HL-60 (cell line): ENCODE data around the gene CRLF1.
A peak's percentile ranks its signal among the peaks of the same experiment; 100 is the strongest.

Experiments used
- GABPA ChIP-seq: IDR thresholded peaks from 2 replicates; pipeline ENCODE4 v1.6.1; 2012; ENCODE audit warnings: low read depth
- POLR2AphosphoS5 ChIP-seq: IDR thresholded peaks from 2 replicates; pipeline ENCODE4 v1.6.1; 2012; ENCODE audit warnings: low read depth
- TF ChIP-seq, protein P1 (sequence below): IDR thresholded peaks from one replicate; pipeline ENCODE4 v1.5.1; 2011; ENCODE audit warnings: low read length, control low read depth, inconsistent platforms; ENCODE audit not compliant: insufficient read depth
- TF ChIP-seq, protein P2 (sequence below): IDR thresholded peaks from 2 replicates; pipeline ENCODE4 v1.6.1; 2012; ENCODE audit warnings: low read depth; ENCODE audit not compliant: insufficient replicate concordance

DNA sequence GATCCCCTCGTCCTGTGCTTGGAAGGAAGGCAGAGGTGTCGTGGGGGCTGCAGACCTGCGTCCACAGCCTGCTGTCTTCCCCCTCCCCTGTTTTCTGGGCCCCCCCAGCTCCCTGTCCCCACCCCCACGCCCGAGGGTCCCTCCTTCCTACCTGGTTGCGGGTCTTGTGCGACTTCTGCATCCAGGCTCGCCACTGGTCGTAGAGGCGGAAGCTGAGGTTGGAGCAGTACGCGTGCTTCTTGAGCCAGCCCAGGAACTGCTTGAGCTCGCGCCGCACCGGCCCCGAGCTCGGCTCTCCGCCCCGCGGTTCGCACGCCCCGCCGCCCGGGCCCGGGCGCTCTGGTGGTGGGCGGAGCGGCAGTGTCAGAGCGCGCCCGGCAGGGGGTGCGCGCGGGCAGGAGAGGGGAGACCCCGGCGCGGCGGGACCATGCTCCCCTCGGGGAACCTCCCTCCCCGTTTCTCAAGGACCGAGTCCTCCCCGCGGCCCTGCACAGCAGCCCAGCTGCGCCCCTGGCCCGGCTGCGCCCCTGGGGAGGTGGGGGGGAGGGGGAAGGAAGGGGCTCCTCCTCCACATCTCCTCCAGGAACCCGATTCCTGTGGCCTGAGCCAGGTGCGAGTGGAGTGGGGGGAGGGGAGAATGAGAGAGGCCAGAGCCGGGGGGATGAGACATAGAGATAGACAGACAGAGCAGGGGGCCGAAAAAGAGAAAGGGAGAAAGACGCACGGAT is 12.3 kb downstream of the CRLF1 start:
- TF ChIP-seq, protein P1, sequence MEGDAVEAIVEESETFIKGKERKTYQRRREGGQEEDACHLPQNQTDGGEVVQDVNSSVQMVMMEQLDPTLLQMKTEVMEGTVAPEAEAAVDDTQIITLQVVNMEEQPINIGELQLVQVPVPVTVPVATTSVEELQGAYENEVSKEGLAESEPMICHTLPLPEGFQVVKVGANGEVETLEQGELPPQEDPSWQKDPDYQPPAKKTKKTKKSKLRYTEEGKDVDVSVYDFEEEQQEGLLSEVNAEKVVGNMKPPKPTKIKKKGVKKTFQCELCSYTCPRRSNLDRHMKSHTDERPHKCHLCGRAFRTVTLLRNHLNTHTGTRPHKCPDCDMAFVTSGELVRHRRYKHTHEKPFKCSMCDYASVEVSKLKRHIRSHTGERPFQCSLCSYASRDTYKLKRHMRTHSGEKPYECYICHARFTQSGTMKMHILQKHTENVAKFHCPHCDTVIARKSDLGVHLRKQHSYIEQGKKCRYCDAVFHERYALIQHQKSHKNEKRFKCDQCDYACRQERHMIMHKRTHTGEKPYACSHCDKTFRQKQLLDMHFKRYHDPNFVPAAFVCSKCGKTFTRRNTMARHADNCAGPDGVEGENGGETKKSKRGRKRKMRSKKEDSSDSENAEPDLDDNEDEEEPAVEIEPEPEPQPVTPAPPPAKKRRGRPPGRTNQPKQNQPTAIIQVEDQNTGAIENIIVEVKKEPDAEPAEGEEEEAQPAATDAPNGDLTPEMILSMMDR: peak; percentile 20
- TF ChIP-seq POLR2AphosphoS5 (peak; percentile 11), GABPA (no peak)
- TF ChIP-seq, protein P2, sequence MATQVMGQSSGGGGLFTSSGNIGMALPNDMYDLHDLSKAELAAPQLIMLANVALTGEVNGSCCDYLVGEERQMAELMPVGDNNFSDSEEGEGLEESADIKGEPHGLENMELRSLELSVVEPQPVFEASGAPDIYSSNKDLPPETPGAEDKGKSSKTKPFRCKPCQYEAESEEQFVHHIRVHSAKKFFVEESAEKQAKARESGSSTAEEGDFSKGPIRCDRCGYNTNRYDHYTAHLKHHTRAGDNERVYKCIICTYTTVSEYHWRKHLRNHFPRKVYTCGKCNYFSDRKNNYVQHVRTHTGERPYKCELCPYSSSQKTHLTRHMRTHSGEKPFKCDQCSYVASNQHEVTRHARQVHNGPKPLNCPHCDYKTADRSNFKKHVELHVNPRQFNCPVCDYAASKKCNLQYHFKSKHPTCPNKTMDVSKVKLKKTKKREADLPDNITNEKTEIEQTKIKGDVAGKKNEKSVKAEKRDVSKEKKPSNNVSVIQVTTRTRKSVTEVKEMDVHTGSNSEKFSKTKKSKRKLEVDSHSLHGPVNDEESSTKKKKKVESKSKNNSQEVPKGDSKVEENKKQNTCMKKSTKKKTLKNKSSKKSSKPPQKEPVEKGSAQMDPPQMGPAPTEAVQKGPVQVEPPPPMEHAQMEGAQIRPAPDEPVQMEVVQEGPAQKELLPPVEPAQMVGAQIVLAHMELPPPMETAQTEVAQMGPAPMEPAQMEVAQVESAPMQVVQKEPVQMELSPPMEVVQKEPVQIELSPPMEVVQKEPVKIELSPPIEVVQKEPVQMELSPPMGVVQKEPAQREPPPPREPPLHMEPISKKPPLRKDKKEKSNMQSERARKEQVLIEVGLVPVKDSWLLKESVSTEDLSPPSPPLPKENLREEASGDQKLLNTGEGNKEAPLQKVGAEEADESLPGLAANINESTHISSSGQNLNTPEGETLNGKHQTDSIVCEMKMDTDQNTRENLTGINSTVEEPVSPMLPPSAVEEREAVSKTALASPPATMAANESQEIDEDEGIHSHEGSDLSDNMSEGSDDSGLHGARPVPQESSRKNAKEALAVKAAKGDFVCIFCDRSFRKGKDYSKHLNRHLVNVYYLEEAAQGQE: no peak
